GM19395 (cell line): ENCODE data around the gene TMEM201.
"Not testable (repeated sequence)": the region's sequence is repeated elsewhere in the genome, so short reads cannot be mapped to it uniquely, and the experiment has no call there.

Experiments
- ATAC-seq: cut with Tn5 transposase; IDR thresholded peaks from one replicate; pipeline ENCODE4 v1.9.1; 2021; ENCODE audit warnings: mild to moderate bottlenecking, moderate library complexity; ENCODE audit not compliant: unreplicated experiment

The TMEM201 gene, protein sequence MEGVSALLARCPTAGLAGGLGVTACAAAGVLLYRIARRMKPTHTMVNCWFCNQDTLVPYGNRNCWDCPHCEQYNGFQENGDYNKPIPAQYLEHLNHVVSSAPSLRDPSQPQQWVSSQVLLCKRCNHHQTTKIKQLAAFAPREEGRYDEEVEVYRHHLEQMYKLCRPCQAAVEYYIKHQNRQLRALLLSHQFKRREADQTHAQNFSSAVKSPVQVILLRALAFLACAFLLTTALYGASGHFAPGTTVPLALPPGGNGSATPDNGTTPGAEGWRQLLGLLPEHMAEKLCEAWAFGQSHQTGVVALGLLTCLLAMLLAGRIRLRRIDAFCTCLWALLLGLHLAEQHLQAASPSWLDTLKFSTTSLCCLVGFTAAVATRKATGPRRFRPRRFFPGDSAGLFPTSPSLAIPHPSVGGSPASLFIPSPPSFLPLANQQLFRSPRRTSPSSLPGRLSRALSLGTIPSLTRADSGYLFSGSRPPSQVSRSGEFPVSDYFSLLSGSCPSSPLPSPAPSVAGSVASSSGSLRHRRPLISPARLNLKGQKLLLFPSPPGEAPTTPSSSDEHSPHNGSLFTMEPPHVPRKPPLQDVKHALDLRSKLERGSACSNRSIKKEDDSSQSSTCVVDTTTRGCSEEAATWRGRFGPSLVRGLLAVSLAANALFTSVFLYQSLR

GRCh38 chr1:9588551-9589143, at the start of gene TMEM201:
Gene TMEM201 (plus strand): TSS chr1:9588911. CDS start chr1:9588931, 20 bp downstream.
- ATAC-seq: peak; percentile 69

DNA sequence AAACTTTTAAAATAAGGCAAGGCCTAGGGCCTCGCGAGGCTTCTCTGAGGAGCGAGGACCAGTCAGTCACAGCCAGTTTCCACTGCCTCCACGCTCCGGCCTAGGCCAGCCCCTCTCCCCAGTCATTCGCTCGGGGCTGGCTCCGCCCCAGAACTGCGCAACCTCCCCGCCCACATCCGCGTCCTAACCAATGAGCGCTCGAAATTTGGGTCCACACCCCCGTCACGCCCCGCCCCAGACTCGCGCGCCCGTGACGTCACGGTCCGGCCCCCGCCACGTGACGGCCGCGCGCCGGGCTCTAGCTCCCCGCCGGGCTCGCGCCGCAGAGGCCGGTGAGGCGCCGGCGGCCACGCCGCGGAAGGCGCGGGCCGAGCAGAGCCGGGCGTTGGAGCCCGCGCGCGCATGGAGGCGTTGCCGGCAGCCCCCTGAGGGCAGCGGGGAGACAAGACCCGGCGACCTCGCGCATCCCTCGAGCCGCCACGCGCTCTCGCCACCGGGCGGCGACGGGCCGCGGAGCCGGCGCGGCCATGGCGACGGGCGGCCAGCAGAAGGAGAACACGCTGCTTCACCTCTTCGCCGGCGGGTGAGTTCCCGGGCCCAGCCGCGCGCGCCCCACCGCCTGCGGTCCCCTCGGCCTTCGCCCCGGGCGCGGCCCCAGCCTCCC, 49.4 kb upstream of the TMEM201 start, which contains the start of gene SLC25A33:
TSS of gene SLC25A33 (plus strand) at position 301 of the 664 bp plus-strand sequence. CDS start at position 528, 227 bp downstream.
- peak; percentile 95 for ATAC-seq

GRCh38 chr1:9539829-9540550, 48.7 kb upstream of the TMEM201 start:
- peak; percentile 49 for ATAC-seq

GRCh38 chr1:9542430-9542829, 46.3 kb upstream of the TMEM201 start:
- no peak for ATAC-seq

GRCh38 chr1:9544926-9545325, 43.8 kb upstream of the TMEM201 start:
- ATAC-seq: no peak

DNA sequence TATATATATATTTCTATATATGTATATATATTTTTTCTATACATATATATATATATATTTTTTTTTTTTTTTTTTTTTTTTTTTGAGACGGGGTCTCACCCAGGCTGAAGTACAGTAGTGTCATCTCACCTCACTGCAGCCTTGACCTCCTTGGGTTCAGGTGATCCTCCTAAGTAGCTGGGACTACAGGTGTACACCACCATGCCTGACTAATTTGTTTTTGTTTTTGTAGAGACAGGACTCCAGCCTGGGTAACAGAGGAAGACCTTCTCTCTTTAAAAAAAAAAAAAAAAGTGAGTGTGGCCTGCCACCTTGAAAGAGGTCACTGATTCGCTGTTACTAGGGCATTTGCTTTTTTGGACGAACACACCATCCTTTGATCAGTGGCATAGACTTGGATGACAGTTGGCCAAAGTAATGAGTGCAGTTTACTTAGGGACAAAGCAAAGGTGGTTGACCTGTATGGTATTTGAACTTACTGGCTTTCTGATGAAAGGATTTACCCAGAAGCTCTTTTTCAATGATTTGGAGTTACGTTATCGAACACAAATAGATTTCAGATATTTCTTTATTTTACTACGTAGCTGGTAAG, 38.7 kb upstream of the TMEM201 start:
- ATAC-seq: no peak

DNA sequence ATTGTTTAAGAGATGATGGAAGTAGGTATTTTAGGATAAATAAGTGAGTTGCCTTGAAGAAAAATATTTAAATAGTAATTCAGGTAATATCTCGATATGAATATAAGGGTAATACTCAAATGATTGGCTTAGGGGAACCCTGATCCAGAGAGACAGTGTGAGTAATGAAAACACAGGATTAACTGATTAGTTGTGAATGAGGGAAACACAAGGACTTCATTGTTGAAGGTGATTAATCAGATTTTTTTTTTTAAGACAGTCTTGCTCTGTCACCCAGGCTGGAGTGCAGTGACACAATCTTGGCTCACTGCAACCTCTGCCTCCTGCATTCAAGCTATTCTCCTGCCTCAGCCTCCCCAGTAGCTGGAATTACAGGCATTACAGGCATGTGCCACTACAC, 36.7 kb upstream of the TMEM201 start:
- ATAC-seq: no peak

DNA sequence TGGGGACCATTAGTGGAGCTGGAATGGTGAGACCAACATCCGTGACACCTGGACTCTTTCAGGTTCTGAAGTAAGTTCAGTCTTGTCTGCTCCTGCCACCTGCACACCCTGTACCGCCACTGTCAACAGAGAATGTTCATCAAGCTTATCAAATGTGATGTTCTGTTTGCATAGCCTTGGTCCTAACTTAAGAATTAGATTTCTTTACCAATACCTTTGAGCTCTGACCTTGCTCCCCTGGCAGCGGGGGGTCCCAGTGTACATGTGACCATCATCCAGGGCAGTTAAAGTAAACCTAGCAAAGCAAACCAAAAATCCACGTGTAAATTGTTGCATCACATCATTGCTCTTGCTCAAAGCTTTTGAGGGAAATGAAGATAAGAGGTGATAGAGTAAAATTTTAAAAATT, 35.0 kb upstream of the TMEM201 start:
- no peak for ATAC-seq

DNA sequence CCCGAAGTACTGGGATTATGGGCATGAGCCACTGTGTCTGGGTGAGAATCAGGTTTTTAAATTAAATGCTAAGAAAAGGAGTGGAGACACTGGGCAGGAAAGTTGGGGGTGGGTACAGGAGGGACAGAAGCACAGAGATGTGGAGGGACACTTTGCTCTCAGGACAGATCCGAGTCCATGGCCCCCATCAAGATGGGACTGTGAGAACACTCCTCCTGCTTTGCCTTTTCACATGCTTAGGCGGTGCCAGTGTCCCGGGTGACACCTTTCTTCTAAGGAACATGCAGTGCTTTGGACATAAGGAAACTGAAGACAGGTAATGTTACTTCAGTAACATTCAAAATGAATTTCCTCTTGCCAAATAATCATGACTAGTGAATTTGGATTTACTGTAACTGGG, 32.8 kb upstream of the TMEM201 start:
- no peak for ATAC-seq

- ATAC-seq: no peak
These were observed 31.1 kb upstream of the TMEM201 start for GRCh38 chr1:9557624-9558023.

GRCh38 chr1:9558271-9558945, 30.3 kb upstream of the TMEM201 start:
- ATAC-seq: no peak

DNA sequence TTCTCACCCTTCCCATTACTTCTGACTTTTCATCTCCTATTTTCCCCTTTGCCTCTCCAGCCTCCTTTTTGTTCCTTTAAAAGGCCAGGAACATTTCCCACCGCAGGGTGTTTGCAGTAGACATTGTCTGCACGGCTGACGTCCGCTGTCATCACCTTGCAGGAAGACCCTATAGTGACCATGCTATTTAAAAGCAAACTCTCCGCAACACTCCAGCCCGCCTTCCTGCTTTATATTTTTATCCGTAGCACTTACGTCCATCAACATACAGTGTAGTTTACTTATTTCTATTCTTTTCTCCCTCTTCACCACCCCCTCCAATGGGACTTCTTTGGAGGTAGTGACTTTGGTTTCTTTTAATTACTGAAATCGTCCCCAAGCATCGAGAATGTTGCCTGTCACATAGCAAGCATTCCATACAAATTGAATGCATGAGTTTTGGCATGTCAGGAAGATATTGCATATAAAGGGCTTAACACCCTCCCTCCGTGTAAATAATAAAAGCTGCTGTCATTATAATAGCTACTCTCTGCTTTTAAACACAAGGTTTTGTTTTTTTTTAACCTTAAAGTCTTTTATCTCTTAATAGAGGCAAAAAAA, 29.7 kb upstream of the TMEM201 start:
- no peak for ATAC-seq

DNA sequence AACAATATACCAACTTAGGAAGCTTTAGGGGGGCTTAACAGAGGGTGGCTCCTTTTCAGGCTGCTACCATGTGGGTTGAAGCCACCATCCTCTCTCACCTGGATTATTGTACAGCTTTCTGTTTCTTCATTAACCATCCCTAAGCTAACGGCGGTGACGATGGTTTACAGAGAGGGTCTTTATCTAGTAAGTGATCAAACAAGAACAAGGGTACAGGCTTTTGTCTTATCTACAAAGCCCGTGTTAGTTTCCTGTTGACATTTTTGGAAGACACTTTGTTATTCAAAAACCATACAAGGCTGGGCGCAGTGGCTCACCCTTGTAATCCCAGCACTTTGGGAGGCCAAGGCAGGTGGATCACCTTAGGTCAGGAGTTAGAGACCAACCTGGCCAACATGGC, 29.0 kb upstream of the TMEM201 start:
- ATAC-seq: no peak

DNA sequence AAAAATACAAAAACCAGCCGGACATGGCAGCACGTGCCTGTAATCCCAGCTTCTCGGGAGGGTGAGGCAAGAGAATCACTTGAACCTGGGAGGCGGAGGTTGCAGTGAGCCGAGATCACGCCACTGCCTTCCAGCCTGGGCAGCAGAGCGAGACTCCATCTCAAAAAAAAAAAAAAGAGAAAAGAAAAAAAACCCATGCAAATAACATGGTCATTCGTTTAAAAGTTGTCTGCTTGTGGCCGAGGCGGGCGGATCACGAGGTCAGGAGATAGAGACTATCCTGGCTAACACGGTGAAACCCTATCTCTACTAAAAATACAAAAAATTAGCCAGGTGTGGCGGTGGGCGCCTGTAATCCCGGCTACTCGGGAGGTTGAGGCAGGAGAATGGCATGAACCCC, 28.6 kb upstream of the TMEM201 start:
- not testable (repeated sequence) for ATAC-seq

GRCh38 chr1:9561429-9561828, 27.3 kb upstream of the TMEM201 start:
- ATAC-seq: no peak

DNA sequence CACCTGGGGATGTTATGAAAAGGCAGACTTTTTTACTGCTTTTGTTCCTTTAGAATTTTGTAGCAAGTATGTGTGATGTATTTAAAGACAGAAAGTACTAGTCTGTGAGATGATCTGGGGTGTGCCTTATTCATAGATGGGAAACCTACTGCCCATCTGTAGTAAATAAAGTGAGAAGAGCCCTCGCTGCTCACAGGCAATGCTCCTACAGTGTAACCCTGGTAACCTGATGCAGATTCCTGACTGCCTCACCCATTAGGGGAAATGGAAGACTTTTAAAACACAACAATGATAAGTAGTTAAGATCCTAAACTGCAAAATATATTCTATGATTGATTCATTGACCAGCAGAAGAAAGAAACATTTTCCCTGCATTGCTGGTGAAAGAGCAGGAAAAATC, 19.4 kb upstream of the TMEM201 start:
- no peak for ATAC-seq

- not testable (repeated sequence) for ATAC-seq
These were observed 17.7 kb upstream of the TMEM201 start for GRCh38 chr1:9570886-9571529.

DNA sequence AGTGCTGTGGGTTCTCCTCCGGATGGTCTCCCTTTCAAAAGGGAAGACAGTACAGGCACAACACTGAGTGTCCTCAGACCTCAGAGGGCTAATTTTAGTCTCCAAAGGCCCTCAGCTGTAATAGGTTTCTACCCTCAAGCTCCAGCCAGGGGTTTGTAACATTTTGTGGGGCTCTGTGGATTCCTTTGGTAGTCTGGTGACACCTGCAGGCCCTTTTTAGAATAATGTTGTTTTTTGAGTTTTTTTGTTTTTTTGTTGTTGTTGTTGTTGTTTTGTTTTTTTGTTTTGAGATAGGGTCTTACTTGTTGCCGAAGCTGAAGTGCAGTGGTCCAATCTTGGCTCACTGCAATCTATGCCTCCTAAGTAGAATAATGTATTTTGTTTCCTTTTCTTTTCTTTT, 15.0 kb upstream of the TMEM201 start:
- ATAC-seq: no peak

DNA sequence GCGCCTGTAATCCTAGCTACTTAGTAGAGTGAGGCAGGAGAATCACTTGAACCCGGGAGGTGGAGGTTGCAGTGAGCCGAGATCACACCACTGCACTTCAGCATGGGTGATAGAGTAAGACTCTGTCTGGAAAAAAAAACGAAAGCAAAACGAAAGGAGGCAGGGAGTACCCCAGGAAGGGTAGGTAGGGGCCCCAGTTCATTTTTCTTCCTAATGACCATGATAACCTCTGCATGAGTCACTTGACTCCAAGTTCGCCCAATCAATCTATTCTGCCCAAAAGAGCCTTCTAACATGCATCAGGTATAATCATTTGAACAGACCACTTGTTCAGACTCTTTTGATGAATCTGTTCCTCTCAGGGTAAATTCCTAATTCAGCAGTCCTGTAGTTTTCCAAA, 13.2 kb upstream of the TMEM201 start:
- ATAC-seq: no peak
